GM10248 (cell line): ENCODE results near the gene SLC13A5.

Experiments used
- CTCF ChIA-PET: fragments of 300-600 bp; sonication (Branson Sonifier 250); formaldehyde crosslinking; extraction: SDS; loops from one replicate; lab custom pipeline; 2021; ENCODE audit warnings: antibody characterized with exemption; lab: Yijun Ruan, JAX
- POLR2A ChIA-PET: fragments of 350-650 bp; sonication (Branson Sonifier 250); formaldehyde crosslinking; extraction: SDS; loops from one replicate; lab custom pipeline; 2020; ENCODE audit warnings: antibody characterized with exemption; lab: Yijun Ruan, JAX
- DNase-seq: peaks from one replicate; pipeline ENCODE4 v3.0.0; 2012; ENCODE audit errors: extremely low spot score
- TF ChIP-seq, protein P1 (sequence below): IDR thresholded peaks from 2 replicates; pipeline ENCODE4 v1.5.1; 2012; ENCODE audit warnings: mild to moderate bottlenecking, low read depth; ENCODE audit errors: extremely low read depth, missing control alignments, control extremely low read depth

SLC13A5 gene

DNA sequence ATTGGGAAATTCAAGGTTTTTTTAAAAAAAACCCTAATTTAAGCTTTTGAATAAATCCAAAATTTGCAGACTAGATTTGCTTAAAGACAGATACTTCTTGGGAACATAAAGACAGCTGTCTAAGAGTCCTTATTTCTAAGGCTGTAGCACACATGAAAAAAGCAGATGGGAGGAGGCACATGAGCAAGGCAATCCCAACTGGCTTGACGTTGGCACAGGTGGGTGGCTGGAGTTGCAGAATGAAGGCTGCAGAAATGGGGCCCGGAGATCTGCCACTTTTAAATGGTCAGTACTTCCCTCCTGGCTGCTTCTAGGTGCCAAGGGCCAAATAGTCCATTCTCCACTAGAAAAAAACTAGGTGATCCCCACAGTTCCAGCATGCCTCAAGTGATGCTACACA, 77.1 kb downstream of the SLC13A5 start:
- POLR2A ChIA-PET: no interaction called here
- TF ChIP-seq, protein P1, sequence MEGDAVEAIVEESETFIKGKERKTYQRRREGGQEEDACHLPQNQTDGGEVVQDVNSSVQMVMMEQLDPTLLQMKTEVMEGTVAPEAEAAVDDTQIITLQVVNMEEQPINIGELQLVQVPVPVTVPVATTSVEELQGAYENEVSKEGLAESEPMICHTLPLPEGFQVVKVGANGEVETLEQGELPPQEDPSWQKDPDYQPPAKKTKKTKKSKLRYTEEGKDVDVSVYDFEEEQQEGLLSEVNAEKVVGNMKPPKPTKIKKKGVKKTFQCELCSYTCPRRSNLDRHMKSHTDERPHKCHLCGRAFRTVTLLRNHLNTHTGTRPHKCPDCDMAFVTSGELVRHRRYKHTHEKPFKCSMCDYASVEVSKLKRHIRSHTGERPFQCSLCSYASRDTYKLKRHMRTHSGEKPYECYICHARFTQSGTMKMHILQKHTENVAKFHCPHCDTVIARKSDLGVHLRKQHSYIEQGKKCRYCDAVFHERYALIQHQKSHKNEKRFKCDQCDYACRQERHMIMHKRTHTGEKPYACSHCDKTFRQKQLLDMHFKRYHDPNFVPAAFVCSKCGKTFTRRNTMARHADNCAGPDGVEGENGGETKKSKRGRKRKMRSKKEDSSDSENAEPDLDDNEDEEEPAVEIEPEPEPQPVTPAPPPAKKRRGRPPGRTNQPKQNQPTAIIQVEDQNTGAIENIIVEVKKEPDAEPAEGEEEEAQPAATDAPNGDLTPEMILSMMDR: no peak
- CTCF ChIA-PET: no interaction called here
- DNase-seq: no peak
